ENCODE results near the gene SCFD2. TPM values are rescaled to one million over a fixed set of nuclear protein-coding genes. Genes with fewer than 3 reads are reported as not detected.
"Not testable (repeated sequence)": the region's sequence is repeated elsewhere in the genome, so short reads cannot be mapped to it uniquely, and the experiment has no call there.

SCFD2 gene
- total RNA-seq, 1 donor from 2014 or later, result 29.9 TPM

GRCh38 chr4:53267026-53267425 lies 98.8 kb downstream of the SCFD2 start:
- intact Hi-C loops (cut with micrococcal nuclease), result no loop called here

DNA sequence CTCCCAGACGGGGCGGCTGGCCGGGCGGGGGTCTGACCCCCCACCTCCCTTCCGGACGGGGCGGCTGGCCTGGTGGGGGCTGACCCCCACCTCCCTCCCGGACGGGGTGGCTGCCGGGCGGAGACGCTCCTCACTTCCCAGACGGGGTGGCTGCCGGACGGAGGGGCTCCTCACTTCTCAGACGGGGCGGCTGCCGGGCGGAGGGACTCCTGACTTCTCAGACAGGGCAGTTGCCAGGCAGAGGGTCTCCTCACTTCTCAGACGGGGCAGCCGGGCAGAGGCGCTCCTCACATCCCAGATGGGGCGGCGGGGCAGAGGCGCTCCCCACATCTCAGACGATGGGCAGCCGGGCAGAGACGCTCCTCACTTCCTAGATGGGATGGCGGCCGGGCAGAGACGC lies 109.9 kb downstream of the SCFD2 start:
- intact Hi-C loops (cut with micrococcal nuclease), result not testable (repeated sequence)

DNA sequence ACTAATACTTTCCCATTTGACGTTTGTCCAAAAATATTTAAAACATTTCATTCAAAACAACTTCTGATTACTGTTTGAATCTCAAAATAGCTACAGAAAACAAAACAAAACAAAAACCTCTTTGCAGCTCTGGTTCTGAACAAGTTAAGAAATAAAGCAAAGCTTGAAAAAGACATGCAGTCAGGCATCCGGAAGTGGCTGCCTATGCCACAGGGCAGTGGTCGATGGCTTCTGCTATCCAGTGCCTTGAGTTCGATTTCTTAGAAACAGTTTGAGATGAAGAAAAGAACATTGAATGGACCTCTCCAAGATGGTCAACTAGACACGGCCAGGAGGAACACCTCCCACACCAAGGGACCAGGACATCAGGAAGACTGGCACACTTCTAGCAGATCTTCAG lies 125.3 kb downstream of the SCFD2 start:
- intact Hi-C loops (cut with micrococcal nuclease), result no loop called here

DNA sequence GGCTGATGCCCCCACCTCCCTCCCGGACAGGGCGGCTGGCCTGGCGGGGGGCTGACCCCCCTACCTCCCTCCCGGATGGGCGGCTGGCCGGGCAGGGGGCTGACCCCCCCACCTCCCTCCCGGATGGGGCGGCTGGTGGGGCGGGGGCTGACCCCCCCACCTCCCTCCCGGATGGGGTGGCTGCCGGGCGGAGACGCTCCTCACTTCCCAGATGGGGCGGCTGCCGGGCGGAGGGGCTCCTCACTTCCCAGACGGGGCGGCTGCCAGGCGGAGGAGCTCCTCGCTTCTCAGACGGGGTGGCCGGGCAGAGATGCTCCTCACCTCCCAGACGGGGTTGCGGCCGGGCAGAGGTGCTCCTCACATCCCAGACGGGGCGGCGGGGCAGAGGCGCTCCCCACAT lies 127.5 kb downstream of the SCFD2 start:
- intact Hi-C loops (cut with micrococcal nuclease), result not testable (repeated sequence)

GRCh38 chr4:53237811-53238210 lies 128.1 kb downstream of the SCFD2 start:
- intact Hi-C loops (cut with micrococcal nuclease), result not testable (repeated sequence)

- intact Hi-C loops (cut with micrococcal nuclease), result not testable (repeated sequence)
Observed at GRCh38 chr4:53236624-53237023, 129.2 kb downstream of the SCFD2 start.

GRCh38 chr4:53235547-53235946 lies 130.3 kb downstream of the SCFD2 start:
- intact Hi-C loops (cut with micrococcal nuclease), result no loop called here

DNA sequence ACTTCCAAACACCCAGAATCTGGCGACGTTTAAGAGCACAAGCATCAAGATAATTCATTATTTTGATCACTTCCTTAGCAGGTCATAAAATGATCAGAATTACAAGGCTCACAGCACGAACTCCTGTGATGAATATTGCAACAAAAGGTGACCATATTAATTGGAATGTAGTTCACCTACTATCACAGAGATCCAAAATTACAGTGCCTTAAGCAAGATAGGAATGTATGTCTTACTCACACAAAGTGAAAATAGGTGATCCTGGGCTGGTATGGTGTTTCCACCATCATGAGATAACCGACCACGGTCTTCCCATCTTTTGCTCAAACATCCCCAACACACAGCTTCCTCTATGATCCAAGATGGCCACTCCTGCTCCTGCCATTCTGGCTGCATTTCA lies 131.2 kb downstream of the SCFD2 start:
- intact Hi-C loops (cut with micrococcal nuclease), result no loop called here

DNA sequence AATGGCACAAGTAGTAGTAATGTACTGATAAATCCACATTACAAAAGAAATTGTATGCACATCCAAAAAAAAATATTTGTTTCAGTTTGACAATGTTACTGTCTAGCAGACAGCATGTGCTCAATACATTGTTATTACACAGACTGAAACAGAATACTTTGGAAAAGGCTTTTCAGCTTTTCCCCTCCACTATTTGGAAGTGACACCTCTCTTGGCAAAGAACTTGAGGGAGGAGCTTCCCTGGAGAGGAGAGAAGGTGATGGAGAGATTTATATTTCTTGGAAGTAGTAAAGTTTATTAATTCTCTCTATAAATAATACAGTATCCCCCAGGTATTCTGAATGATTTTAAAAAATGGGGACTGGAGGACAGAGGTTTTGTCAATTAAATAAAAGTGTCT lies 131.8 kb downstream of the SCFD2 start:
- intact Hi-C loops (cut with micrococcal nuclease), result no loop called here

DNA sequence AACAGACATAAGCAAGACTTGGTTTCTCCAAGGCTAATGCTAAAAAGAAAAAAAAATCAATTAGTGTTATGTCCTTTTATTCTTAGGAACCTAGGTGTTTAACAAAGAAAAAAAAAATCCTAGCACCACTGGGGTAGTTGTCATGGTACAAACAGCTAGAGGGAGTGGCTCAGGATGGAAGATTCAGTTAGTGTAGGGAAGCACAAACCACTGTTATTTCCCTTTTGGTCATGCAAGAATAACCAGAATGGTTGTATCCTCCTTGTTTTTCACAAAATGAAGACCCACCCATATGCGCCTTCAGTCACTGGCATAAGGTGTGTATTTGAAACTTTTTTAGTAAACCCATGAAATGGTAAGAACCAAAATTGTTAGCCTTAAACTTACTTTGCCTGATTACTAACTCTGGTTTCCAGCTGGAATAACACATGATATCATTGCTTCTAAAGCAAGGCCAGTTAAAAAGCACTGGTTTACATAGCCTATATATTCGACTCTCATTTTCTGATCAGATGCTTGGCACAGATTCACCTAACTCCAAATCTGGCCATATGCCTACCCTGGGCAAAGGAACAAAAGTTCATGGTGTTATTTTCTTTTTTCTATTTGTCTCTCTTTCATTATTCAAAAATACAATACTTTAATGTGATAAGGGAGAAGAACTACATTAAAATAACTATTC lies 132.6 kb downstream of the SCFD2 start:
- intact Hi-C loops (cut with micrococcal nuclease), result no loop called here

- intact Hi-C loops (cut with micrococcal nuclease), result no loop called here
Observed at GRCh38 chr4:53232371-53232770, 133.5 kb downstream of the SCFD2 start.

GRCh38 chr4:53228036-53228435 lies 137.8 kb downstream of the SCFD2 start:
- intact Hi-C loops (cut with micrococcal nuclease), result no loop called here

GRCh38 chr4:53227451-53227850 lies 138.4 kb downstream of the SCFD2 start:
- intact Hi-C loops (cut with micrococcal nuclease), result no loop called here

- intact Hi-C loops (cut with micrococcal nuclease), result no loop called here
Observed at GRCh38 chr4:53221832-53222480, 143.9 kb downstream of the SCFD2 start.

GRCh38 chr4:53219148-53219547 lies 146.7 kb downstream of the SCFD2 start:
- intact Hi-C loops (cut with micrococcal nuclease), result not testable (repeated sequence)

DNA sequence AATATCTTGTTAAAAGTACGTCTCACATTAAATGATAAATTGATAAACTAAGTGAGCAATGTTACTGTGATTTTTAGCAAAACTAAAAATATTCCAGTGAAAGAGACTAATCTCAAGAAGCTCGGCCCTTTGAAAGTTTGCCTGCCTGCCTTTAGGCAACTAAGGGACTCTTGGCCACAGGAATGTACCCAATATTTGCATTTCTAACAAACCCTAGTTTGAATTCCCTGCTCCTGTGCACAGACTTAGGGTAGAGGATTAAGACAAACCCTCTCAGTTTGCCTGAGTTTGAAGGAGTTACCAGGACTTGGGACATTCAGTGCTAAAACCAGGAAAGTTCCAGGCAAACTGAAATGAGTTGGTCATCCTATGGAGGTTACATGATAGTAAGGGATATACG lies 157.1 kb downstream of the SCFD2 start:
- intact Hi-C loops (cut with micrococcal nuclease), result no loop called here

DNA sequence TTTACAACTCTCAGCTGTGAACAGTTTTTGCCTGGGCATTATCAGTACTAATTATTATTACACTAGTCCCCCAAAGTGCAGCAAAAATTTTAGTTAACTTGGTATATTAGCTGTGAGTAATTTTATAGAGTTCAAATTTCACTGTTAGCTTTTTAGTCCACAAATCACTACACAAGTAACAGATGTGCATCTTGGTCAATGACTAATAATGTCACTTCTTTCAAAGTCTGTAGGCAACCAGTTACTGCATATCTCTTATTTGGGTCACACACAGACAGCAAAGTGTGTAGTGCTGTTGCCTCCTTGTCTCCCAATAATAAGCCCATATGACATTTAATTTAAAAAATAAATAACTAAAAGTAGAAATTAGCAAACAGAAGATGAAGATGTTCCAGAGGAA lies 159.9 kb downstream of the SCFD2 start:
- intact Hi-C loops (cut with micrococcal nuclease), result no loop called here

DNA sequence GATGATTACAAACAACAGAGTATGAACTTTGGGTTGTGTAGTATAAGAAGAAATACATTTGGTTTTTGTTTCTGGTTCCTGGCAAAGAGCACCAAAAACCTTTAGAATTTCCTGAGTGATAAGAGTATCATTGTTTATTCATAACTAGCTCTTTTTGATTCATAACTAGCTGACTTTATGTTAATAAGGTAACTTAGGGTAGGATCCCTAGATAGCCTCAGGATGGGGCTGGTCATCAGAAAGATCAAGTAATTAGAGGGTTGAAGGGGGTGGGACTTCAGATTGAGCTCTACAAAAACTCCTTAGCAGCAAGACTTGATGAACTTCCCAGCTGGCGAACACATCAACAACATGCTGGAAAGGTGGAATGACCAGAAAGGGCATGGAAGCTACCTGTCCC lies 166.5 kb downstream of the SCFD2 start:
- intact Hi-C loops (cut with micrococcal nuclease), result loop anchor here (5.0 to 10.0 kb wide), 4 partner anchors 185 to 893 kb away; partner anchors contain the start of gene LNX1

DNA sequence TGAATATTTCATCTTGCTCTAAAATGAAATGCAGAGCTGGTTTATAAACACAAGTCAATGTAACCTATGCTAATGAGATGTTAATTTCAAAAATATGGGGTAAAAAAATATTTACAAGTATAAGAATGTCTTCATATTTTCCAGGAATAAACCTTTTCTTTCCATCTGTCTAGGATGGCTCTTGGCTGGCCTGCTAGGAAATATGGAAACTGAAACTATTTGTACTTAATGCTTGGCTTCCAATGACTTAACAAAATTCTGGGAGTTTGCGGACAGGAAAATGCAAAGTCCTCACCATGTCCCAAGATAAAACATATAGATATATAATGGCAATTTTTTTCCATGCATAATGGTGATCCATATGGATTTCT lies 168.1 kb downstream of the SCFD2 start:
- intact Hi-C loops (cut with micrococcal nuclease), result loop anchor here (1.0 to 10.0 kb wide), 10 partner anchors 180 to 1037 kb away; partner anchors contain the start of genes FIP1L1 and LNX1

- intact Hi-C loops (cut with micrococcal nuclease), result loop anchor here (1.0 to 10.0 kb wide), 10 partner anchors 180 to 1037 kb away; partner anchors contain the start of genes FIP1L1 and LNX1
Observed at GRCh38 chr4:53196882-53197771, 168.7 kb downstream of the SCFD2 start.

DNA sequence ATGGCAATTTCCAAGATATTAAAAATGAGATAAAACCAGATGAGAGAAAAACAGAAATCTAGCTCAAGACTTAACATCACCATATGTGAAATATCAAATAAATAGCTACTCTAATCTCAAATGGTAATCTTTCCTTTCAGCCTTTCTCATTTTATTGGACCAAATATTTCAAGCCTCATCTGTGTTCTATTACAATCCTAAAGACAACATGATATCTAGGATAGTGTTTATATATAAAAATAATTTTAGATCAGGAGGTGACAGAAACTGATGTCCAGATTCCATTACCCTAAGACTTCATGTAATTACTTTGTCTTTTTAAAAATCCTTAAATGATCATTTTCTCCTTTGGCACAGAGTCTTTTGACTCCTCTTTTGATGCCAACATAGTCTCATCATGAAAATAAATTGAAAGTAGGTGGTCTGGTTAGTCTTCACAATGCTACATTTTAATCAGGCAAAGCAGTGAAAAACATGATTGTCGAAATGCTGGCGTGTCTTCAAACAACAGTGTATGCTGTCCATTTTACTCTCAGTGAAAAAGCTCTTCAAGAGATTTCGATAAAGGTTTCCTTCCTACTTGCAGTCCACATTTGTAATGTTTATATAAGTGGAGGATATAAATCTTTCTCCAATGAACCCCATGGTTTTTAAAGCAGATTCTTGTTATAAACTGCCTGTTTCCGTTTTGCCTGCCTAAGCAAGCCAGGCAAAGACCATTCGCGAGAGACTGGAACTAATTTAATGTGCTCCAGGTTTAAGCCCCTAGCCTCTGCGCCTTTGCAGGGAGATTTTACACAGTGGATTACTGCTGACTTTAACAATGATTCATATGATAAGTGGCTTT lies 169.8 kb downstream of the SCFD2 start:
- intact Hi-C loops (cut with micrococcal nuclease), result loop anchor here (2.0 to 10.0 kb wide), 5 partner anchors 181 to 896 kb away; partner anchors contain the start of gene LNX1
